ENCODE data around the gene FMN1. TPM values are rescaled to one million over a fixed set of nuclear protein-coding genes. Genes with fewer than 3 reads are reported as not detected.

Gene FMN1
- total and polyA plus RNA-seq, 2 of the 8 experiments (the other 6 are each of a cell fraction or from before 2014, with no cell fraction given), result 0.27 to 3.7 TPM

DNA sequence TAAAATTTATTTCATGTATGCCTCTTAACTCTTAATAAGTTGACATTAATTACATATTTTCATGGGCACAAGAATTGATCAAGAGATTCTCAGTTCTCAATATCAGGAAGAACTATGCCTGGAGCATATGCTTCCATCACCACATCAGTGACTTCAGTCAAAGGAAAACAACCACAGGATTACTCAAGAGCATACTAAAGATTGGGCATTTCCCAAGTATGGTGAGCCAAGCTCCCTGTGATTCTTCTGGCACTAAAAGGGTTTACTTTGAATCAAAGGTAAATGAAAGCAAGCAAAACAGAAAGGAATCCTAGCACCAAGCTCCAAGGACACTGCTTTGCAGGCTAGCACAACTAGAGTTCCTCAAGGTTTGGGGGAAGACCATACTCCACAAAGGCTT lies 44.6 kb downstream of the FMN1 start:
- Histone ChIP-seq H3K9ac (replicated peaks in 1 of 4; ENCODE audit: extremely low read depth in 1 of 4, low read depth in 3 of 4, low read length in 3 of 4) (no peak overlapping the region), H2AFZ (ENCODE audit: low read length) (no peak overlapping the region), H3K36me3 (ENCODE audit: control insufficient read depth in 2 of 4, insufficient read depth in 4 of 4, low read length in 3 of 4) (no peaks in the 10 kb centered on the region), H3K79me1 (ENCODE audit: low read depth, low read length) (no peaks in the 10 kb centered on the region), H4K5ac (ENCODE audit: insufficient read length, low read depth, low read length) (no peak overlapping the region), H3K27ac (ENCODE audit: low read depth, low read length) (no peak overlapping the region), H2BK20ac (ENCODE audit: low read length) (no peak overlapping the region), H2BK120ac (replicated peaks; ENCODE audit: low read depth, low read length) (no peak overlapping the region), H4K20me1 (replicated peaks in 1 of 2; ENCODE audit: control insufficient read depth in 1 of 2, insufficient read depth in 2 of 2, low read length in 2 of 2) (no peaks in the 10 kb centered on the region), H3K14ac (ENCODE audit: insufficient read length) (no peak overlapping the region), H3K79me2 (ENCODE audit: control insufficient read depth in 1 of 2, insufficient read depth in 2 of 2, low read length in 2 of 2) (no peaks in the 10 kb centered on the region), H3K27me3 (replicated peaks in 1 of 4; ENCODE audit: control insufficient read depth in 3 of 4, extremely low read depth in 1 of 4, insufficient read depth in 3 of 4, low read length in 3 of 4) (no peaks in the 10 kb centered on the region), H3K4me2 (ENCODE audit: insufficient read depth in 1 of 2, low read depth in 2 of 2, low read length in 2 of 2) (no peak overlapping the region), H2BK15ac (ENCODE audit: low read length) (no peak overlapping the region), H3K4ac (replicated peaks; ENCODE audit: insufficient read length, low read depth, low read length) (no peak overlapping the region), H3K23ac (ENCODE audit: insufficient read length) (no peak overlapping the region), H3K18ac (ENCODE audit: extremely low read depth, low read length) (no peak overlapping the region), H3K56ac (replicated peaks; ENCODE audit: insufficient read length, low read depth, low read length) (no peak overlapping the region), H2BK12ac (ENCODE audit: low read depth, low read length) (no peak overlapping the region), H3K4me1 (replicated peaks in 1 of 4; ENCODE audit: control insufficient read depth in 3 of 4, insufficient read depth in 4 of 4, low read length in 3 of 4) (0 out of 7 replicates have a peak, but pooled peaks cover 0 to 2% (median 0%) of the 10 kb centered on the region in 4 experiments), H3K4me3 (ENCODE audit: extremely low read depth in 1 of 4, insufficient read depth in 2 of 4, low read depth in 3 of 4, low read length in 4 of 4) (no peak overlapping the region), H4K8ac (ENCODE audit: extremely low read depth, insufficient read depth, low read length) (no peak overlapping the region), H3K23me2 (ENCODE audit: low read depth, low read length) (no peaks in the 10 kb centered on the region; the same call in 1 of the 2 replicates), H3K9me3 (ENCODE audit: insufficient read depth in 2 of 2, low read depth in 1 of 2, low read length in 1 of 2) (no peaks in the 10 kb centered on the region), H4K91ac (replicated peaks; ENCODE audit: insufficient read length, low read length) (no peak overlapping the region), H2BK5ac (ENCODE audit: low read depth, low read length) (no peak overlapping the region), H2AK5ac (ENCODE audit: low read depth, low read length) (no peak overlapping the region)
- ChIA-PET CTCF (ENCODE audit: partially characterized antibody) (interaction anchor here (2.0 kb wide), 1 partner anchor 27 kb away, joined by 4 read pairs; no protein-coding TSS in a partner anchor), POLR2A (ENCODE audit: partially characterized antibody) (no interaction called here)
- FAIRE-seq (no peak), DNase-seq (ENCODE audit: low read depth in 1 of 2, low spot score in 2 of 2) (no peak)
- TF ChIP-seq, protein P1, sequence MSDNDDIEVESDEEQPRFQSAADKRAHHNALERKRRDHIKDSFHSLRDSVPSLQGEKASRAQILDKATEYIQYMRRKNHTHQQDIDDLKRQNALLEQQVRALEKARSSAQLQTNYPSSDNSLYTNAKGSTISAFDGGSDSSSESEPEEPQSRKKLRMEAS (IDR thresholded peaks at IDR 0.05), result no peak
- no peak for TF ChIP-seq MAFK (IDR thresholded peaks at IDR 0.05; ENCODE audit: low read depth, low read length)
